CD4-positive, alpha-beta T cell (primary cell): Measurements from ENCODE around the gene GLRA2. TPM values are rescaled to one million over a fixed set of nuclear protein-coding genes. Genes with fewer than 3 reads are reported as not detected.

Experiments
- ATAC-seq: fragments of 200-7000 bp; cut with Tn5 transposase; one replicate; pipeline ENCODE4 v1.10.0; 2022; ENCODE audit warnings: mild to moderate bottlenecking; ENCODE audit not compliant: poor library complexity
- CTCF ChIA-PET: fragments of 350-600 bp; sonication (Branson Sonifier 250); formaldehyde crosslinking; loops from one replicate; lab custom pipeline; 2021; ENCODE audit warnings: antibody characterized with exemption, inconsistent platforms; lab: Charles Lee
- POLR2A ChIA-PET: fragments of 350-600 bp; sonication (Branson Sonifier 250); formaldehyde crosslinking; loops from one replicate; lab custom pipeline; 2021; ENCODE audit warnings: antibody characterized with exemption, inconsistent platforms; lab: Charles Lee
- DNase-seq, 14 experiments: peaks; one replicate each; pipeline ENCODE4 v3.0.0-alpha.2; 2013 to 2020; ENCODE audit warnings: mixed read lengths in 2 of 14
- H3K27ac ChIP-seq, 2 donors: one replicate each; pipeline versions ENCODE4 v1.5.1 to v1.7.0; 2013; ENCODE audit warnings: low read length in 2 of 2, low read depth in 1 of 2, mild to moderate bottlenecking in 1 of 2
- H3K27me3 ChIP-seq, 2 experiments: 1 replicate in 1 of 2; 2 replicates in 1 of 2; pipeline versions ENCODE4 v1.6.1 to v1.7.0; 2013; ENCODE audit warnings: low read length in 2 of 2, control low read depth in 1 of 2, mild to moderate bottlenecking in 1 of 2, moderate library complexity in 1 of 2; ENCODE audit not compliant: insufficient read depth in 2 of 2, control insufficient read depth in 1 of 2
- H3K36me3 ChIP-seq: one replicate; pipeline ENCODE4 v1.6.1; 2013; ENCODE audit warnings: low read length, control low read depth; ENCODE audit not compliant: insufficient read depth
- H3K4me1 ChIP-seq: one replicate; pipeline ENCODE4 v1.6.1; 2013; ENCODE audit warnings: low read length, control low read depth; ENCODE audit not compliant: insufficient read depth
- H3K4me3 ChIP-seq: one replicate; pipeline ENCODE4 v1.5.1; 2013; ENCODE audit warnings: mild to moderate bottlenecking, low read length, moderate library complexity
- H3K9me3 ChIP-seq, 2 experiments: 1 replicate in 1 of 2; 2 replicates in 1 of 2; pipeline versions ENCODE4 v1.6.1 to v1.7.0; 2013; ENCODE audit warnings: low read length in 2 of 2, mild to moderate bottlenecking in 2 of 2, control low read depth in 1 of 2, moderate library complexity in 1 of 2; ENCODE audit not compliant: control insufficient read depth in 1 of 2, insufficient read depth in 1 of 2
- H3K27ac Mint-ChIP-seq: one replicate; pipeline ENCODE4 v1.8.0; 2020; ENCODE audit warnings: mixed read lengths
- H3K27me3 Mint-ChIP-seq: one replicate; pipeline ENCODE4 v1.8.0; 2021; ENCODE audit warnings: mixed read lengths
- H3K36me3 Mint-ChIP-seq: one replicate; pipeline ENCODE4 v1.8.0; 2021; ENCODE audit warnings: low read depth, mixed read lengths
- H3K4me1 Mint-ChIP-seq: one replicate; pipeline ENCODE4 v1.8.0; 2021; ENCODE audit warnings: low read depth, mixed read lengths
- H3K4me3 Mint-ChIP-seq: one replicate; pipeline ENCODE4 v1.8.0; 2020; ENCODE audit warnings: mild to moderate bottlenecking, mixed read lengths
- H3K9me3 Mint-ChIP-seq: one replicate; pipeline ENCODE4 v1.8.0; 2020; ENCODE audit warnings: mixed read lengths
- CTCF ChIP-seq: fragments of 200-600 bp; IDR thresholded peaks from one replicate; pipeline ENCODE4 v1.8.0; 2022; ENCODE audit warnings: antibody characterized with exemption, mild to moderate bottlenecking
- intact Hi-C, 2 experiments: fragments of 100-400 bp; cut with DNase I in 1 of 2; cut with micrococcal nuclease in 1 of 2; formaldehyde crosslinking; loops; one replicate each; pipeline versions ENCODE4 v1.15.1 to v1.9.0; 2023 to 2025; cut with DNase I, micrococcal nuclease
- total RNA-seq, 174 experiments: library from RNA in 2 of 174; stranded (reverse) in 2 of 174; gene quantifications; one replicate each; pipeline ENCODE4 v1.2.3 and lab custom pipeline; 2021 to 2026

The GLRA2 gene
- total RNA-seq, 2 experiments from 2014 or later: not detected

GRCh38 chrX:14697451-14697850 is 168.1 kb downstream of the GLRA2 start:
- TF ChIP-seq CTCF: no peak
- peak in 4 of 14 experiments; percentile 3 to 11 (median 6) for DNase-seq
- POLR2A ChIA-PET: no interaction called here
- Mint-ChIP-seq H3K27ac (no peak overlapping the region), H3K36me3 (no peaks in the 10 kb centered on the region), H3K4me3 (no peak overlapping the region), H3K9me3 (no peaks in the 10 kb centered on the region), H3K27me3 (no peaks in the 10 kb centered on the region), H3K4me1 (no peaks in the 10 kb centered on the region)
- intact Hi-C loops: no loop called here
- Histone ChIP-seq H3K9me3 (no peaks in the 10 kb centered on the region), H3K4me3 (no peak overlapping the region), H3K27ac (no peak overlapping the region), H3K27me3 (no peaks in the 10 kb centered on the region), H3K4me1 (no peaks in the 10 kb centered on the region), H3K36me3 (no peaks in the 10 kb centered on the region)
- CTCF ChIA-PET: no interaction called here
- no peak for ATAC-seq

- H3K4me3 ChIP-seq: no peak overlapping the region
- ChIA-PET CTCF (no interaction called here), POLR2A (no interaction called here)
- H3K4me1 Mint-ChIP-seq: no peaks in the 10 kb centered on the region
- no peaks in the 10 kb centered on the region for H3K9me3 ChIP-seq
- H3K27me3 ChIP-seq: no peaks in the 10 kb centered on the region
- no peaks in the 10 kb centered on the region for H3K36me3 ChIP-seq
- no peak overlapping the region for H3K27ac ChIP-seq
- TF ChIP-seq CTCF: no peak
- H3K9me3 Mint-ChIP-seq: no peaks in the 10 kb centered on the region
- no peak overlapping the region for H3K27ac Mint-ChIP-seq
- ATAC-seq (no peak), DNase-seq (no peak)
- H3K36me3 Mint-ChIP-seq: no peaks in the 10 kb centered on the region
- H3K4me3 Mint-ChIP-seq: no peak overlapping the region
- H3K4me1 ChIP-seq: no peaks in the 10 kb centered on the region
- no peaks in the 10 kb centered on the region for H3K27me3 Mint-ChIP-seq
- intact Hi-C loops: no loop called here
Observed at GRCh38 chrX:14698790-14699189, 169.5 kb downstream of the GLRA2 start.

- intact Hi-C loops: no loop called here
- Histone ChIP-seq H3K36me3 (no peaks in the 10 kb centered on the region), H3K4me3 (no peak overlapping the region), H3K27ac (no peak overlapping the region), H3K4me1 (no peaks in the 10 kb centered on the region), H3K9me3 (no peaks in the 10 kb centered on the region), H3K27me3 (no peaks in the 10 kb centered on the region)
- TF ChIP-seq CTCF: no peak
- Mint-ChIP-seq H3K27ac (no peak overlapping the region), H3K4me3 (no peak overlapping the region), H3K36me3 (no peaks in the 10 kb centered on the region), H3K9me3 (no peaks in the 10 kb centered on the region), H3K4me1 (no peaks in the 10 kb centered on the region), H3K27me3 (no peaks in the 10 kb centered on the region)
- POLR2A ChIA-PET: no interaction called here
- ATAC-seq (no peak), DNase-seq (no peak)
- CTCF ChIA-PET: no interaction called here
Observed at GRCh38 chrX:14700982-14701381, 171.6 kb downstream of the GLRA2 start.
